GM13976 (cell line): ENCODE results near the gene SOHLH2.

Source experiments
- DNase-seq: peaks from one replicate; pipeline ENCODE4 v3.0.0; 2012; ENCODE audit warnings: low spot score
- CTCF ChIP-seq: IDR thresholded peaks from 2 replicates; pipeline ENCODE4 v1.5.1; 2012; ENCODE audit warnings: borderline replicate concordance, mild to moderate bottlenecking; ENCODE audit not compliant: insufficient read depth; ENCODE audit errors: extremely low read depth, missing control alignments, control extremely low read depth
- in situ Hi-C: fragments of 300-500 bp; cut with MboI; formaldehyde crosslinking; loops from one replicate; pipeline ENCODE4 v1.12.0; 2022; ENCODE audit warnings: low sequenced_read_pairs, mixed read lengths, inconsistent platforms; ENCODE audit not compliant: unreplicated experiment

The SOHLH2 gene

GRCh38 chr13:36157480-36157879 is 56.9 kb downstream of the SOHLH2 start:
- DNase-seq: no peak
- TF ChIP-seq CTCF: no peak
- in situ Hi-C loops: no loop called here

GRCh38 chr13:36154567-36155291 is 59.6 kb downstream of the SOHLH2 start:
- in situ Hi-C loops: no loop called here
- TF ChIP-seq CTCF: no peak
- no peak for DNase-seq

- DNase-seq: no peak
- no peak for TF ChIP-seq CTCF
- in situ Hi-C loops: no loop called here
Measured at GRCh38 chr13:36151591-36151990, 62.8 kb downstream of the SOHLH2 start.

- no peak for TF ChIP-seq CTCF
- in situ Hi-C loops: no loop called here
- DNase-seq: no peak
Measured at GRCh38 chr13:36148446-36148845, 65.9 kb downstream of the SOHLH2 start.

- no peak for TF ChIP-seq CTCF
- DNase-seq: no peak
- in situ Hi-C loops: no loop called here
Measured at GRCh38 chr13:36147330-36147729, 67.0 kb downstream of the SOHLH2 start.

- in situ Hi-C loops: no loop called here
- no peak for TF ChIP-seq CTCF
- DNase-seq: no peak
Measured at GRCh38 chr13:36146511-36147269, 67.7 kb downstream of the SOHLH2 start.
